ENCODE measurements around the gene UQCRFS1.

The UQCRFS1 gene

DNA sequence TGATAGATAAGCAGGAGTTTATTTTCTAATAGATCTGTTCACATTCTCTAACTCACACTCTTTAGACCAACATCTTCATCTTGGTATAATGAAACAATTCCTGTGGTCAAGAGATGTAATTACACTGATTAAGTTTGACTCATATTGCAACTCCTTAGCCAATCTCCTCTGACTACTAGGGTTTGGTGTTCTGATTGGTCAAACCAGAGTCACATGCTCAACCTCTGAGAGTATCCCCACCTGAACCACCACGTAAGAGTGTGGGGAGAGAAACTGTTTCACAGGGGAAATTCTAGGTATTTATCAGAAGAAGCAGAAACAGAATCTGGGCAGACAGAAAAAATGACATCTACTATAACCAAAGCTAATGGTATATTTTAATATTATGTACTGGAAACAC, 42.4 kb downstream of the UQCRFS1 start:
- no peak for DNase-seq

DNA sequence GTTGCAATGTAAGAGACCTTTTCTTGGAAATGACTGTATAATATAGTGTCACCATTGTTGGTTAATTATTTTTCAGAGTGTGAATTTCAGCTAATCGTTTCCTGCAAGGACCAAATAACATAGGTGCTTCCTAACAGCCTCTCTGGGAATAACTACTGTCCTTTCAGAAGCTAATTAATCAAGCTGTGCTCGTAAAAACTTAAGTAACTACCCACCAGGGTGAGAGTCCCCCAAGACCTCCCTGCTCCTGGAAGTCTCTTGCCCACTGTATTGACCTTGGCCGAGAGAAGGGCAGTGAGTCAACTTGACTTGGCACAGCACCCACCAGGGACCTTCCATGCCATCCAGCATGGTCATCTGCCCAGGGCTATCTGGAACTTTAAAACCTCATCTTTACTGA, 50.3 kb downstream of the UQCRFS1 start:
- DNase-seq, result no peak

DNA sequence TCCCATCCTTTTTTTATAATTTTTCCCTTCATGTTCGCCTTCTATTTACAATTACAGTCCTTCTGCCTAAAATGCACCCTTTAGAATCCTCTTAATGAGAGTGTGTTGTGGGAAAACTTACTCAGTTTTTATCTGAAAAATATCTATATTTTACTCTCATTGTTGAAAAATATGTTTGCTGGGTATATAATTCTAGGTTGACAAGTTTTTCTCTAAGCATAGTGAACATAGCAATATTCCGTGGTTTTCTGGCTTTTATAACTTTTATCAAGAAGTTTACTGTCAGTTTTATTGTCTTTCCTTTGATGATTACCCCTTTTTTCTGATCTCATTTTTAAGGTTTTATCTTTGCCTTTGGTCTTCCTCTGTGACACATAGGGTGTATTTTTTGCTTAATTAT, 57.3 kb downstream of the UQCRFS1 start:
- no peak for DNase-seq

Measured in nucleus accumbens (tissue), 56 donors.